PC-9 (cell line): ENCODE measurements around the gene IGFBP6.

Experiments used
- EZH2 ChIP-seq: fragments of 200-600 bp; sonication (generic); IDR thresholded peaks from 2 replicates; pipeline ENCODE4 v1.8.0; 2017; ENCODE audit warnings: antibody characterized with exemption, low read depth
- TF ChIP-seq, protein P1 (sequence below): fragments of 200-600 bp; sonication (generic); conservative IDR thresholded peaks from 2 replicates; pipeline ENCODE4 v1.6.1; 2017; ENCODE audit warnings: mixed run types, antibody characterized with exemption, mild to moderate bottlenecking, moderate library complexity

GRCh38 chr12:53101931-53102781 lies 4.7 kb downstream of the IGFBP6 start:
- TF ChIP-seq, protein P1, sequence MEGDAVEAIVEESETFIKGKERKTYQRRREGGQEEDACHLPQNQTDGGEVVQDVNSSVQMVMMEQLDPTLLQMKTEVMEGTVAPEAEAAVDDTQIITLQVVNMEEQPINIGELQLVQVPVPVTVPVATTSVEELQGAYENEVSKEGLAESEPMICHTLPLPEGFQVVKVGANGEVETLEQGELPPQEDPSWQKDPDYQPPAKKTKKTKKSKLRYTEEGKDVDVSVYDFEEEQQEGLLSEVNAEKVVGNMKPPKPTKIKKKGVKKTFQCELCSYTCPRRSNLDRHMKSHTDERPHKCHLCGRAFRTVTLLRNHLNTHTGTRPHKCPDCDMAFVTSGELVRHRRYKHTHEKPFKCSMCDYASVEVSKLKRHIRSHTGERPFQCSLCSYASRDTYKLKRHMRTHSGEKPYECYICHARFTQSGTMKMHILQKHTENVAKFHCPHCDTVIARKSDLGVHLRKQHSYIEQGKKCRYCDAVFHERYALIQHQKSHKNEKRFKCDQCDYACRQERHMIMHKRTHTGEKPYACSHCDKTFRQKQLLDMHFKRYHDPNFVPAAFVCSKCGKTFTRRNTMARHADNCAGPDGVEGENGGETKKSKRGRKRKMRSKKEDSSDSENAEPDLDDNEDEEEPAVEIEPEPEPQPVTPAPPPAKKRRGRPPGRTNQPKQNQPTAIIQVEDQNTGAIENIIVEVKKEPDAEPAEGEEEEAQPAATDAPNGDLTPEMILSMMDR, result no peak
- TF ChIP-seq EZH2, result no peak
